Epithelial cell of proximal tubule (primary cell): Measurements from ENCODE around the gene ECI1. TPM values are rescaled to one million over a fixed set of nuclear protein-coding genes. Genes with fewer than 3 reads are reported as not detected.

Experiments used
- DNase-seq: peaks from one replicate; pipeline ENCODE4 v3.0.0-alpha.2; 2011; ENCODE audit warnings: low read depth
- H3K4me3 ChIP-seq: 2 replicates; pipeline ENCODE4 v1.5.1; 2011; ENCODE audit warnings: low read depth, mild to moderate bottlenecking, low read length
- total RNA-seq: library from RNA; depleted of rRNA; stranded (reverse); fragments of >200 nt; gene quantifications from 2 replicates; pipeline ENCODE4 v1.2.3, GENCODE V29; 2015
- TF ChIP-seq, protein P1 (sequence below): conservative IDR thresholded peaks from 2 replicates; pipeline ENCODE4 v1.5.1; 2012; ENCODE audit warnings: low read depth, mild to moderate bottlenecking, low read length

ECI1 gene
- total RNA-seq, 1 donor from 2014 or later: 94.6 TPM

DNA sequence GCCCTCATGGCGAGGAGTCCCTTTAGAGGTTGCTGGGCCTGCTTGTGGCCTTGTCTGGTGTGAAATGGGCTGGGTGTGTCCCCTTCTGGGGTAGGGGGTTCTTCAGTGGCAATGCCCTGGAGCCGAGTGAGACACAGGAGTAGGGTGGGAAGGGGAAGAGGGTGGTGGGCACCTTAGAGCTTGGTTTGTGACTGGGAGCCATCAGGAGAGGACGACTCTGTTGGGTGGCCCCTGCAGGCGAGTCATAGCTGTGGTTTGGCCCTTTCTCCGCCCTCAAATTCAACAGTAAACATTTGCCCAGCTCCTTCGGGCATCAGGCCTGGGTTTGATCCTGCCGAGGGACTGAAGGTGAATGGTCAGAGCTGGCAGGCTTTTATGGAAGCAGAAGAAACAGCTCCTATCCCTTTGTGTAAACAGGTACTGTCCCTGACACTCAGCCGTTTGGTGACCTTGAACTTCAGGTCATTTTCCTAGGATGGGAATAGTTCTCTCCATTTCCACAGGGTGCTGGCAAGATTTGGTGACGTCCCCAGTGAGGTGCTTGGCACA is 25.1 kb downstream of the ECI1 start:
- no peak for DNase-seq

DNA sequence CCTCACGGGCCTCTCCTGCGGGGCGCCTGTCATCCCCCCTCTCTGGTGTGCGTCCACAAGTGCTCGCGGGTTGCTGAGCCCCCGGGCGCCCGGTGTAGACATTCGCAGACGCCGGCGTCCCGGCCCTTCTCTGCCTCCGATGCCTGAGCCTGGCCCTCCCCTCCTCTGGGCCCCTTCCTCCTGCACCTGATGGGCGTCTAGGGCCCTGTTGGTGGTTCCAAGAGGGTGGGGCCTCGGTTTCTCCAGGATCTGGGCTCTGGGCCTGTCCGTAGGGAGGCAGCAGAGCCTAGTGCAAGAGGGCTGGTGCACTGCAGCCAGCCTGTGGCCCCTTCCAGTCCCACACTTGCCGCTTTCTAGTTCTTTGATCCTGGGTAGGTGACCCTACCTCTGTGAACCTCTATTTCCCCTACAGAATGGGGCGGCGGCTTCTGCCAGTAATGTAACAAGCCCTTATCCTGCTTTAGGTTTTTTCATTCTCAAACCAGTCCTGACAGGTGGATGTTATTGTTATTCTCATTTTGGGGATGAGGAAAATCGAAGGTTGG is 27.4 kb downstream of the ECI1 start:
- TF ChIP-seq, protein P1, sequence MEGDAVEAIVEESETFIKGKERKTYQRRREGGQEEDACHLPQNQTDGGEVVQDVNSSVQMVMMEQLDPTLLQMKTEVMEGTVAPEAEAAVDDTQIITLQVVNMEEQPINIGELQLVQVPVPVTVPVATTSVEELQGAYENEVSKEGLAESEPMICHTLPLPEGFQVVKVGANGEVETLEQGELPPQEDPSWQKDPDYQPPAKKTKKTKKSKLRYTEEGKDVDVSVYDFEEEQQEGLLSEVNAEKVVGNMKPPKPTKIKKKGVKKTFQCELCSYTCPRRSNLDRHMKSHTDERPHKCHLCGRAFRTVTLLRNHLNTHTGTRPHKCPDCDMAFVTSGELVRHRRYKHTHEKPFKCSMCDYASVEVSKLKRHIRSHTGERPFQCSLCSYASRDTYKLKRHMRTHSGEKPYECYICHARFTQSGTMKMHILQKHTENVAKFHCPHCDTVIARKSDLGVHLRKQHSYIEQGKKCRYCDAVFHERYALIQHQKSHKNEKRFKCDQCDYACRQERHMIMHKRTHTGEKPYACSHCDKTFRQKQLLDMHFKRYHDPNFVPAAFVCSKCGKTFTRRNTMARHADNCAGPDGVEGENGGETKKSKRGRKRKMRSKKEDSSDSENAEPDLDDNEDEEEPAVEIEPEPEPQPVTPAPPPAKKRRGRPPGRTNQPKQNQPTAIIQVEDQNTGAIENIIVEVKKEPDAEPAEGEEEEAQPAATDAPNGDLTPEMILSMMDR: peak; percentile 32
- DNase-seq: no peak

More for the DNA sequence above, 25.1 kb downstream of the ECI1 start:
- TF ChIP-seq, protein P1: no peak
- no peak overlapping the region for H3K4me3 ChIP-seq

DNA sequence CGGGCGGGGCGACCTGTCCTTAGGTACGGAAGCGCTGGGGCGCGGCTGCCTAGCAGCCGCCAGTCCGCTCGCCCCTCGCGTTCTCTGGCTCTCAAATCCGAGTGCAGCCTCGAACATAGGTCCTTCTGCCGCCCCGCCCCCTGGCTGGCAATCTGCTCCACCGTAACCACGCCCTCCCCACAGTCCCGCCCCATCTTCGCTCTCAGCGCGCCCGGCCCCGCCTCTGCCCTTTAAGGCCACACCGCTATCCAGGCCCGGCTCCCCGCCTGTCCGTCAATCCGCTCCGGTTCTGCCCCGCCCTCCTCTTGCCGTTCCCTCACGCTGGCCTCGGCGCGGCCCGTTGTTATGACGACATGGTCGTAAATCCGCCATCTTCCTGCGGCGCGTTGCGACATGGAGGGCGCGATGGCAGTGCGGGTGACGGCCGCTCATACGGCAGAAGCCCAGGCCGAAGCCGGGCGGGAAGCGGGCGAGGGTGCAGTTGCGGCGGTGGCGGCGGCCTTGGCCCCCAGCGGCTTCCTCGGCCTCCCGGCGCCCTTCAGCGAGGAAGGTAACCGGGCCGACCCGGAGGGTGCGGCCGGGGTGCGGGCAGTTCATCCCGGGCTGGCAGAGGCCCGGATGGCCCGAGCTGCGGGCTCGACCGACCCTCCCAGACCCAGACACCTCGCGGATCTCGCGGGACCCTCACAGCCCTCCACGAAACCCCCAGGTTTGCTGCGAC is 28.0 kb downstream of the ECI1 start, which contains the start of gene E4F1:
Gene E4F1 (plus strand): TSS at position 371 of the 721 bp plus-strand sequence. CDS start 23 bp downstream, at position 394.
- TF ChIP-seq, protein P1: no peak
- DNase-seq: peak; percentile 85
- H3K4me3 ChIP-seq: peak within 1 kb of the TSS; percentile 97

More for the DNA sequence above, 27.4 kb downstream of the ECI1 start:
- H3K4me3 ChIP-seq: peak overlapping the region; percentile 97

DNA sequence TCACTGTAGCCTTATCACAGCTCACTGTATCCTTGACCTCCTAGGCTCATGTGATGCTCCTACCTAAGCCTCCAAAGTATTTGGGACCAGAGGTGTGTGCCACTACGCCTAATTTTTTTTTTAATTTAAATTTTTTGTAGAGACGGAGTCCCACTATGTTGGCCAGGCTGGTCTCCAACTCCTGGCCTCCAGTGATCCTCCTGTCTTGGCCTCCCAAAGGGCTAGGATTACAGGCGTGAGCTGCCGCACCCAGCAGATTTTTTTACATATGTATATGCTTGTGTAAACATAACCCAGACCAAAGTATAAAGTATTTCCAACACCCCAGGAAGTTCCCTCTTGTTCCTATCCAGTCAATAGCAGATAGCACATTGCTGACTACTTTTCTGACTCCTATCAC is 35.1 kb downstream of the ECI1 start:
- TF ChIP-seq, protein P1: no peak
- H3K4me3 ChIP-seq: no peak overlapping the region
- no peak for DNase-seq

DNA sequence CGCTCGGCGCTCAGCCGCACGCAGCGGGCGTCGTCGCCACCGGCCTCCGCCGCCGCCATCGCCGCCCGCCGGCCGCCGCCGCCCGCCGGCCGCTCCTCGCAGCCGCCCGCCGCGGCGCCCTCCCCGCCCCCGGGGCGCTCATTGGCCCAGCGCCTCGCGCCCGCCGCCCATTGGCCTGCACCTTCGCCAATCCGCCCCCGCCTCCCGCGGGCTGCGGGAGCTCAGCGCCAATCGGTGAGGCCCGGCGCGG is 36.7 kb downstream of the ECI1 start, which contains the start of gene PGP:
Gene PGP (minus strand): TSS at position 122 of the 250 bp plus-strand sequence. CDS start 63 bp downstream, at position 59.
- no peak for DNase-seq
- H3K4me3 ChIP-seq: peak within 1 kb of the TSS; percentile 85
- TF ChIP-seq, protein P1: no peak

DNA sequence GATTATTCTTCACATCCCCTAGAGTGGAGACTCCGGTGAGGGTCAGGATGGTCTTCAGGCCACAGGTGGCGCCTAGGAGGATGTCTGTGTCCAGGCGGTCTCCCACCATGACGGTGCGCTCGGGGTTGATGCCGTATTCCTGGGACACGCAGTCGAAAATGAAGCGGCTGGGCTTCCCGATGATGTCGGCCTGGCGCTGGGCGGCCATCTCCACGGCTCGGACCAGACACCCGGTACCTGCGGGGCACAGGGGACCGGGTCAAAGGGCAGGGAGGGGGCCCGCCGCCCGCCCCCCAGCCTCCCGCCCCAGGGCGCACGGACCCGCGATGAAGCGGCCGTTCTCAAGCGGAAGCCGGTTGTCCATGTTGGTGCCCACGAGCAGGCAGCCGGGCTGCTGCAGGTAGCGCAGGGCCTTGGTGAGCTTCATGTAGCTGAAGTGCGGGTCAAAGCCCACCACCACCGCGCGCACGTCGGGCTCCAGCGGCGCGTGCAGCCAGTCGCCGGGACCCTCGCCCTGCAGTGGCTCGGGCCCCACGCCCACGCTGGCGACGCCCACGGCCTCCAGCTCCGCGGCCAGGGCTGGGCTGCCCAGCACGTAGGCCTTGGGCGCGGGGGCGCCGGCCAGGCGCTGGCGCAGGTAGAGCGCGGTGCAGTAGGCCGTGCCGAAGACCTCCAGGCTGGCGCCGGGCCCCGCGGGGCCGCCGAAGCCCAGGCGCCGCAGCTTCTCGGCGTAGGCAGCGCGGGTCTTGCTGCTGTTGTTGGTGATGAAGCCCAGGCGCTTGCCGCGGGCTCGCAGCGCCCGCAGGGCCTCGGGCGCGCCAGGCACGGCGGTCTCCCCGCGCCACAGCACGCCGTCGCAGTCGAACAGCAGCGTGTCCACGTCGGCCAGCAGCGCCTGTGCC is 37.3 kb downstream of the ECI1 start:
- TF ChIP-seq, protein P1: no peak
- peak overlapping the region; percentile 69 for H3K4me3 ChIP-seq
- no peak for DNase-seq
